GM23338 (cell line): ENCODE measurements around the gene PCDHGC4. TPM values are rescaled to one million over a fixed set of nuclear protein-coding genes. Genes with fewer than 3 reads are reported as not detected.

ENCODE experiments used
- ATAC-seq: fragments of 200-7000 bp; cut with Tn5 transposase; 3 replicates; pipeline ENCODE4 v1.9.1; 2020
- DNase-seq: peaks from one replicate; pipeline ENCODE4 v3.0.0-alpha.2; 2015; ENCODE audit warnings: low spot score
- H2AFZ ChIP-seq: fragments of 200-600 bp; sonication (generic); 2 replicates; pipeline ENCODE4 v1.8.0; 2016; ENCODE audit warnings: antibody characterized with exemption, mild to moderate bottlenecking, moderate library complexity
- H3F3A ChIP-seq: fragments of 200-600 bp; sonication (generic); replicated peaks from 2 replicates; pipeline ENCODE4 v1.8.0; 2017; ENCODE audit warnings: antibody characterized with exemption, mixed run types, low read depth
- H3K27ac ChIP-seq: fragments of 200-600 bp; sonication (generic); 2 replicates; pipeline ENCODE4 v1.6.1; 2016; ENCODE audit warnings: low read depth
- H3K27me3 ChIP-seq: fragments of 200-600 bp; sonication (generic); 2 replicates; pipeline ENCODE4 v1.8.0; 2016; ENCODE audit warnings: mild to moderate bottlenecking, mixed run types, moderate library complexity; ENCODE audit not compliant: insufficient read depth
- H3K36me3 ChIP-seq: fragments of 200-600 bp; sonication (generic); 2 replicates; pipeline ENCODE4 v1.8.0; 2016; ENCODE audit warnings: mild to moderate bottlenecking; ENCODE audit not compliant: insufficient read depth
- H3K4me1 ChIP-seq: fragments of 200-600 bp; sonication (generic); 2 replicates; pipeline ENCODE4 v1.8.0; 2016; ENCODE audit warnings: mild to moderate bottlenecking, moderate library complexity; ENCODE audit not compliant: insufficient read depth
- H3K4me2 ChIP-seq: fragments of 200-600 bp; sonication (generic); 2 replicates; pipeline ENCODE4 v1.7.1; 2017; ENCODE audit warnings: mixed run types
- H3K4me3 ChIP-seq: fragments of 200-600 bp; sonication (generic); 2 replicates; pipeline ENCODE4 v1.6.1; 2016; ENCODE audit warnings: mixed run types
- H3K79me2 ChIP-seq: fragments of 200-600 bp; sonication (generic); replicated peaks from 2 replicates; pipeline ENCODE4 v1.8.0; 2017; ENCODE audit warnings: mild to moderate bottlenecking; ENCODE audit not compliant: insufficient read depth
- H3K9me2 ChIP-seq: fragments of 200-600 bp; sonication (generic); 2 replicates; pipeline ENCODE4 v1.8.0; 2017; ENCODE audit not compliant: insufficient read depth
- H4K20me1 ChIP-seq: fragments of 200-600 bp; sonication (generic); replicated peaks from 2 replicates; pipeline ENCODE4 v1.8.0; 2017; ENCODE audit warnings: mild to moderate bottlenecking; ENCODE audit not compliant: insufficient read depth
- H3K27ac Mint-ChIP-seq: 2 replicates; pipeline ENCODE4 v1.8.0; 2020; ENCODE audit warnings: inconsistent platforms, mild to moderate bottlenecking, moderate library complexity, mixed read lengths
- H3K27me3 Mint-ChIP-seq: 3 replicates; pipeline ENCODE4 v1.8.0; 2022; ENCODE audit warnings: low read depth, mild to moderate bottlenecking, moderate library complexity, mixed read lengths, inconsistent platforms; ENCODE audit not compliant: insufficient read depth, poor library complexity
- H3K36me3 Mint-ChIP-seq: 3 replicates; pipeline ENCODE4 v1.8.0; 2021; ENCODE audit warnings: low read depth, mild to moderate bottlenecking, inconsistent platforms, moderate library complexity, mixed read lengths
- H3K4me1 Mint-ChIP-seq: 3 replicates; pipeline ENCODE4 v1.8.0; 2020; ENCODE audit warnings: mild to moderate bottlenecking, inconsistent platforms, mixed read lengths
- H3K4me3 Mint-ChIP-seq: 3 replicates; pipeline ENCODE4 v1.8.0; 2021; ENCODE audit warnings: moderate library complexity, mild to moderate bottlenecking, inconsistent platforms, mixed read lengths
- H3K9me3 Mint-ChIP-seq: 3 replicates; pipeline ENCODE4 v1.8.0; 2020; ENCODE audit warnings: moderate library complexity, mild to moderate bottlenecking, inconsistent platforms, mixed read lengths
- CREB1 ChIP-seq: fragments of 250-450 bp; sonication (Bioruptor Pico); IDR thresholded peaks from 2 replicates; pipeline ENCODE4 v1.5.0; 2020; ENCODE audit warnings: low read depth, mild to moderate bottlenecking, moderate library complexity
- EZH2 ChIP-seq: fragments of 200-600 bp; sonication (generic); IDR thresholded peaks from one replicate; pipeline ENCODE4 v1.8.0; 2017; ENCODE audit warnings: antibody characterized with exemption, mild to moderate bottlenecking, low read depth; ENCODE audit not compliant: unreplicated experiment
- EZH2phosphoT487 ChIP-seq: fragments of 200-600 bp; sonication (generic); IDR thresholded peaks from one replicate; pipeline ENCODE4 v1.8.1; 2018; ENCODE audit warnings: antibody characterized with exemption; ENCODE audit not compliant: unreplicated experiment
- JUNB ChIP-seq: IDR thresholded peaks from one replicate; pipeline ENCODE4 v1.6.1; 2016; ENCODE audit warnings: antibody characterized with exemption; ENCODE audit not compliant: unreplicated experiment
- NANOG ChIP-seq: IDR thresholded peaks from 2 replicates; pipeline ENCODE4 v1.6.1; 2016; ENCODE audit warnings: antibody characterized with exemption, borderline replicate concordance
- POLR2AphosphoS5 ChIP-seq: IDR thresholded peaks from 2 replicates; pipeline ENCODE4 v1.6.1; 2016; ENCODE audit warnings: antibody characterized with exemption, low read depth
- STAT1 ChIP-seq: IDR thresholded peaks from one replicate; pipeline ENCODE4 v1.6.1; 2016; ENCODE audit warnings: antibody characterized with exemption; ENCODE audit not compliant: unreplicated experiment
- ZNF114 ChIP-seq: fragments of 250-450 bp; sonication (Bioruptor Pico); IDR thresholded peaks from 2 replicates; pipeline ENCODE4 v1.5.0; 2020; ENCODE audit warnings: mild to moderate bottlenecking, moderate library complexity
- ZNF331 ChIP-seq: fragments of 250-450 bp; sonication (Bioruptor Pico); IDR thresholded peaks from 2 replicates; pipeline ENCODE4 v1.5.0; 2020; ENCODE audit warnings: low read depth, mild to moderate bottlenecking, moderate library complexity
- polyA plus RNA-seq: library from polyadenylated mRNA; unstranded; fragments of >200 nt; fragmentation: Nextera tagmentation; extraction: Ambion mirVana; gene quantifications from 2 replicates; pipeline ENCODE4 v1.2.1, GENCODE V29; 2016
- total RNA-seq: library from RNA; depleted of rRNA; stranded (reverse); fragments of >200 nt; shearing (Covaris generic); gene quantifications from 2 replicates; pipeline ENCODE4 v1.2.3, GENCODE V29; 2014
- TF ChIP-seq, protein P1 (sequence below), 2 experiments: fragments of 200-600 bp in 1 of 2; sonication (generic) in 1 of 2; conservative IDR thresholded peaks; 2 replicates each; pipeline versions ENCODE4 v1.5.1 to v1.6.1; 2016 to 2017; ENCODE audit warnings: antibody characterized with exemption in 2 of 2, low read depth in 2 of 2, mild to moderate bottlenecking in 2 of 2, moderate library complexity in 1 of 2
- TF ChIP-seq, protein P2 (sequence below): IDR thresholded peaks from one replicate; pipeline ENCODE4 v1.6.1; 2018; ENCODE audit warnings: antibody characterized with exemption; ENCODE audit not compliant: unreplicated experiment
- TF ChIP-seq, protein P3 (sequence below): fragments of 250-450 bp; sonication (Bioruptor Pico); IDR thresholded peaks from 2 replicates; pipeline ENCODE4 v1.5.0; 2020; ENCODE audit warnings: mild to moderate bottlenecking, moderate library complexity
- TF ChIP-seq, protein P4 (sequence below): IDR thresholded peaks from 2 replicates; pipeline ENCODE4 v1.6.1; 2016; ENCODE audit warnings: antibody characterized with exemption

Gene PCDHGC4
- total and polyA plus RNA-seq, 2 experiments from 2014 or later: 0.31 to 3.0 TPM

DNA sequence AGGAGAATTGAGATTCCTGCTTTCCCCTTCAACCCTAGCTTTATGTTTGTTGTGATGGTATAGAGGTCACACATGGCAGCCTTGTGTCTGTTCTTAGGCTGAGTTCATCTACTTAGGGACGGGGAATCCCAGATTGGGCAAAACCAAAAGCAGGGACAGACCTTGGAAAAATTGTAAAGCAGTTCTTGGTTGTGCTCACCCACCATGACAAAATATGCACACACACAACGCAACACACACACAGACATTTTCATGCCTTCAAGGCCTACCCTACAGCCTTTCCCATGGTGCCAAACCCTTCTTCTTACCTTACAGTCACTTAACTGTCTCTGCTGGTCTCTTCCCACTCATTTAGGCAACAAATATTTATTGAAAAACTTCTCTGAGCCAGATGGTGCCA, 18.9 kb downstream of the PCDHGC4 start:
- peaks cover 11% of the 10 kb centered on the region for H3K4me1 ChIP-seq
- H3K4me3 ChIP-seq: no peak overlapping the region
- H3K27me3 Mint-ChIP-seq: peaks cover 12% of the 10 kb centered on the region
- H3F3A ChIP-seq: no peaks in the 10 kb centered on the region
- no peak overlapping the region for H3K27ac Mint-ChIP-seq
- no peak overlapping the region for H2AFZ ChIP-seq
- no peak overlapping the region for H3K27ac ChIP-seq
- ATAC-seq: no peak
- TF ChIP-seq, protein P1, sequence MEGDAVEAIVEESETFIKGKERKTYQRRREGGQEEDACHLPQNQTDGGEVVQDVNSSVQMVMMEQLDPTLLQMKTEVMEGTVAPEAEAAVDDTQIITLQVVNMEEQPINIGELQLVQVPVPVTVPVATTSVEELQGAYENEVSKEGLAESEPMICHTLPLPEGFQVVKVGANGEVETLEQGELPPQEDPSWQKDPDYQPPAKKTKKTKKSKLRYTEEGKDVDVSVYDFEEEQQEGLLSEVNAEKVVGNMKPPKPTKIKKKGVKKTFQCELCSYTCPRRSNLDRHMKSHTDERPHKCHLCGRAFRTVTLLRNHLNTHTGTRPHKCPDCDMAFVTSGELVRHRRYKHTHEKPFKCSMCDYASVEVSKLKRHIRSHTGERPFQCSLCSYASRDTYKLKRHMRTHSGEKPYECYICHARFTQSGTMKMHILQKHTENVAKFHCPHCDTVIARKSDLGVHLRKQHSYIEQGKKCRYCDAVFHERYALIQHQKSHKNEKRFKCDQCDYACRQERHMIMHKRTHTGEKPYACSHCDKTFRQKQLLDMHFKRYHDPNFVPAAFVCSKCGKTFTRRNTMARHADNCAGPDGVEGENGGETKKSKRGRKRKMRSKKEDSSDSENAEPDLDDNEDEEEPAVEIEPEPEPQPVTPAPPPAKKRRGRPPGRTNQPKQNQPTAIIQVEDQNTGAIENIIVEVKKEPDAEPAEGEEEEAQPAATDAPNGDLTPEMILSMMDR (conservative IDR thresholded peaks at IDR 0.05; ENCODE audit: low read depth in 2 of 2): no peak
- no peak for TF ChIP-seq EZH2phosphoT487
- no peak for TF ChIP-seq EZH2
- no peak for TF ChIP-seq ZNF114 (CRISPR knock-in tag)
- TF ChIP-seq, protein P2, sequence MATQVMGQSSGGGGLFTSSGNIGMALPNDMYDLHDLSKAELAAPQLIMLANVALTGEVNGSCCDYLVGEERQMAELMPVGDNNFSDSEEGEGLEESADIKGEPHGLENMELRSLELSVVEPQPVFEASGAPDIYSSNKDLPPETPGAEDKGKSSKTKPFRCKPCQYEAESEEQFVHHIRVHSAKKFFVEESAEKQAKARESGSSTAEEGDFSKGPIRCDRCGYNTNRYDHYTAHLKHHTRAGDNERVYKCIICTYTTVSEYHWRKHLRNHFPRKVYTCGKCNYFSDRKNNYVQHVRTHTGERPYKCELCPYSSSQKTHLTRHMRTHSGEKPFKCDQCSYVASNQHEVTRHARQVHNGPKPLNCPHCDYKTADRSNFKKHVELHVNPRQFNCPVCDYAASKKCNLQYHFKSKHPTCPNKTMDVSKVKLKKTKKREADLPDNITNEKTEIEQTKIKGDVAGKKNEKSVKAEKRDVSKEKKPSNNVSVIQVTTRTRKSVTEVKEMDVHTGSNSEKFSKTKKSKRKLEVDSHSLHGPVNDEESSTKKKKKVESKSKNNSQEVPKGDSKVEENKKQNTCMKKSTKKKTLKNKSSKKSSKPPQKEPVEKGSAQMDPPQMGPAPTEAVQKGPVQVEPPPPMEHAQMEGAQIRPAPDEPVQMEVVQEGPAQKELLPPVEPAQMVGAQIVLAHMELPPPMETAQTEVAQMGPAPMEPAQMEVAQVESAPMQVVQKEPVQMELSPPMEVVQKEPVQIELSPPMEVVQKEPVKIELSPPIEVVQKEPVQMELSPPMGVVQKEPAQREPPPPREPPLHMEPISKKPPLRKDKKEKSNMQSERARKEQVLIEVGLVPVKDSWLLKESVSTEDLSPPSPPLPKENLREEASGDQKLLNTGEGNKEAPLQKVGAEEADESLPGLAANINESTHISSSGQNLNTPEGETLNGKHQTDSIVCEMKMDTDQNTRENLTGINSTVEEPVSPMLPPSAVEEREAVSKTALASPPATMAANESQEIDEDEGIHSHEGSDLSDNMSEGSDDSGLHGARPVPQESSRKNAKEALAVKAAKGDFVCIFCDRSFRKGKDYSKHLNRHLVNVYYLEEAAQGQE: no peak
- TF ChIP-seq POLR2AphosphoS5: no peak
- TF ChIP-seq, protein P3, sequence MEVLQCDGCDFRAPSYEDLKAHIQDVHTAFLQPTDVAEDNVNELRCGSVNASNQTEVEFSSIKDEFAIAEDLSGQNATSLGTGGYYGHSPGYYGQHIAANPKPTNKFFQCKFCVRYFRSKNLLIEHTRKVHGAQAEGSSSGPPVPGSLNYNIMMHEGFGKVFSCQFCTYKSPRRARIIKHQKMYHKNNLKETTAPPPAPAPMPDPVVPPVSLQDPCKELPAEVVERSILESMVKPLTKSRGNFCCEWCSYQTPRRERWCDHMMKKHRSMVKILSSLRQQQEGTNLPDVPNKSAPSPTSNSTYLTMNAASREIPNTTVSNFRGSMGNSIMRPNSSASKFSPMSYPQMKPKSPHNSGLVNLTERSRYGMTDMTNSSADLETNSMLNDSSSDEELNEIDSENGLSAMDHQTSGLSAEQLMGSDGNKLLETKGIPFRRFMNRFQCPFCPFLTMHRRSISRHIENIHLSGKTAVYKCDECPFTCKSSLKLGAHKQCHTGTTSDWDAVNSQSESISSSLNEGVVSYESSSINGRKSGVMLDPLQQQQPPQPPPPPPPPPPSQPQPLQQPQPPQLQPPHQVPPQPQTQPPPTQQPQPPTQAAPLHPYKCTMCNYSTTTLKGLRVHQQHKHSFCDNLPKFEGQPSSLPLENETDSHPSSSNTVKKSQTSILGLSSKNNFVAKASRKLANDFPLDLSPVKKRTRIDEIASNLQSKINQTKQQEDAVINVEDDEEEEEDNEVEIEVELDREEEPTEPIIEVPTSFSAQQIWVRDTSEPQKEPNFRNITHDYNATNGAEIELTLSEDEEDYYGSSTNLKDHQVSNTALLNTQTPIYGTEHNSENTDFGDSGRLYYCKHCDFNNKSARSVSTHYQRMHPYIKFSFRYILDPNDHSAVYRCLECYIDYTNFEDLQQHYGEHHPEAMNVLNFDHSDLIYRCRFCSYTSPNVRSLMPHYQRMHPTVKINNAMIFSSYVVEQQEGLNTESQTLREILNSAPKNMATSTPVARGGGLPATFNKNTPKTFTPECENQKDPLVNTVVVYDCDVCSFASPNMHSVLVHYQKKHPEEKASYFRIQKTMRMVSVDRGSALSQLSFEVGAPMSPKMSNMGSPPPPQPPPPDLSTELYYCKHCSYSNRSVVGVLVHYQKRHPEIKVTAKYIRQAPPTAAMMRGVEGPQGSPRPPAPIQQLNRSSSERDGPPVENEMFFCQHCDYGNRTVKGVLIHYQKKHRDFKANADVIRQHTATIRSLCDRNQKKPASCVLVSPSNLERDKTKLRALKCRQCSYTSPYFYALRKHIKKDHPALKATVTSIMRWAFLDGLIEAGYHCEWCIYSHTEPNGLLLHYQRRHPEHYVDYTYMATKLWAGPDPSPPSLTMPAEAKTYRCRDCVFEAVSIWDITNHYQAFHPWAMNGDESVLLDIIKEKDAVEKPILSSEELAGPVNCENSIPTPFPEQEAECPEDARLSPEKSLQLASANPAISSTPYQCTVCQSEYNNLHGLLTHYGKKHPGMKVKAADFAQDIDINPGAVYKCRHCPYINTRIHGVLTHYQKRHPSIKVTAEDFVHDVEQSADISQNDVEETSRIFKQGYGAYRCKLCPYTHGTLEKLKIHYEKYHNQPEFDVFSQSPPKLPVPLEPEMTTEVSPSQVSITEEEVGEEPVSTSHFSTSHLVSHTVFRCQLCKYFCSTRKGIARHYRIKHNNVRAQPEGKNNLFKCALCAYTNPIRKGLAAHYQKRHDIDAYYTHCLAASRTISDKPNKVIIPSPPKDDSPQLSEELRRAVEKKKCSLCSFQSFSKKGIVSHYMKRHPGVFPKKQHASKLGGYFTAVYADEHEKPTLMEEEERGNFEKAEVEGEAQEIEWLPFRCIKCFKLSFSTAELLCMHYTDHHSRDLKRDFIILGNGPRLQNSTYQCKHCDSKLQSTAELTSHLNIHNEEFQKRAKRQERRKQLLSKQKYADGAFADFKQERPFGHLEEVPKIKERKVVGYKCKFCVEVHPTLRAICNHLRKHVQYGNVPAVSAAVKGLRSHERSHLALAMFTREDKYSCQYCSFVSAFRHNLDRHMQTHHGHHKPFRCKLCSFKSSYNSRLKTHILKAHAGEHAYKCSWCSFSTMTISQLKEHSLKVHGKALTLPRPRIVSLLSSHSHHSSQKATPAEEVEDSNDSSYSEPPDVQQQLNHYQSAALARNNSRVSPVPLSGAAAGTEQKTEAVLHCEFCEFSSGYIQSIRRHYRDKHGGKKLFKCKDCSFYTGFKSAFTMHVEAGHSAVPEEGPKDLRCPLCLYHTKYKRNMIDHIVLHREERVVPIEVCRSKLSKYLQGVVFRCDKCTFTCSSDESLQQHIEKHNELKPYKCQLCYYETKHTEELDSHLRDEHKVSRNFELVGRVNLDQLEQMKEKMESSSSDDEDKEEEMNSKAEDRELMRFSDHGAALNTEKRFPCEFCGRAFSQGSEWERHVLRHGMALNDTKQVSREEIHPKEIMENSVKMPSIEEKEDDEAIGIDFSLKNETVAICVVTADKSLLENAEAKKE (CRISPR knock-in tag): no peak
- no peak for TF ChIP-seq STAT1
- no peak for TF ChIP-seq NANOG
- TF ChIP-seq JUNB: no peak
- TF ChIP-seq CREB1: no peak
- TF ChIP-seq ZNF331: no peak
- TF ChIP-seq, protein P4, sequence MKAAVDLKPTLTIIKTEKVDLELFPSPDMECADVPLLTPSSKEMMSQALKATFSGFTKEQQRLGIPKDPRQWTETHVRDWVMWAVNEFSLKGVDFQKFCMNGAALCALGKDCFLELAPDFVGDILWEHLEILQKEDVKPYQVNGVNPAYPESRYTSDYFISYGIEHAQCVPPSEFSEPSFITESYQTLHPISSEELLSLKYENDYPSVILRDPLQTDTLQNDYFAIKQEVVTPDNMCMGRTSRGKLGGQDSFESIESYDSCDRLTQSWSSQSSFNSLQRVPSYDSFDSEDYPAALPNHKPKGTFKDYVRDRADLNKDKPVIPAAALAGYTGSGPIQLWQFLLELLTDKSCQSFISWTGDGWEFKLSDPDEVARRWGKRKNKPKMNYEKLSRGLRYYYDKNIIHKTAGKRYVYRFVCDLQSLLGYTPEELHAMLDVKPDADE: no peak
- no peak for DNase-seq
- peaks cover 12% of the 10 kb centered on the region for H3K36me3 Mint-ChIP-seq
- H3K4me3 Mint-ChIP-seq: no peak overlapping the region
- no peaks in the 10 kb centered on the region for H3K27me3 ChIP-seq
- no peaks in the 10 kb centered on the region for H3K79me2 ChIP-seq
- H3K9me3 Mint-ChIP-seq: no peaks in the 10 kb centered on the region
- peaks cover 22% of the 10 kb centered on the region for H3K4me1 Mint-ChIP-seq
- H3K4me2 ChIP-seq: no peak overlapping the region
- no peaks in the 10 kb centered on the region for H3K9me2 ChIP-seq
- H4K20me1 ChIP-seq: no peaks in the 10 kb centered on the region
- no peaks in the 10 kb centered on the region for H3K36me3 ChIP-seq
